ENCODE results near the gene CST7.
"Not testable (repeated sequence)": the region's sequence is repeated elsewhere in the genome, so short reads cannot be mapped to it uniquely, and the experiment has no call there.

Gene CST7

GRCh38 chr20:24929867-24930723, 19.0 kb upstream of the CST7 start:
- not testable (repeated sequence) for DNase-seq (ENCODE audit: low read depth in 4 of 4, low spot score in 1 of 4)

GRCh38 chr20:24930724-24931688, 18.1 kb upstream of the CST7 start:
- DNase-seq (ENCODE audit: low read depth in 4 of 4, low spot score in 1 of 4), result not testable (repeated sequence)

- not testable (repeated sequence) for DNase-seq (ENCODE audit: low read depth in 4 of 4, low spot score in 1 of 4)
These were observed 17.2 kb upstream of the CST7 start for GRCh38 chr20:24931893-24932292.

- DNase-seq (ENCODE audit: low read depth in 4 of 4, low spot score in 1 of 4), result no peak
These were observed 15.7 kb upstream of the CST7 start for GRCh38 chr20:24933266-24933908.

GRCh38 chr20:24934101-24934661, 14.9 kb upstream of the CST7 start:
- DNase-seq (ENCODE audit: low read depth in 4 of 4, low spot score in 1 of 4), result no peak

GRCh38 chr20:24934716-24935115, 14.4 kb upstream of the CST7 start:
- no peak for DNase-seq (ENCODE audit: low read depth in 4 of 4, low spot score in 1 of 4)

GRCh38 chr20:24935140-24935539, 13.9 kb upstream of the CST7 start:
- no peak for DNase-seq (ENCODE audit: low read depth in 4 of 4, low spot score in 1 of 4)

- DNase-seq (ENCODE audit: low read depth in 4 of 4, low spot score in 1 of 4), result no peak
These were observed 13.1 kb upstream of the CST7 start for GRCh38 chr20:24935766-24936525.

GRCh38 chr20:24936526-24937407, 12.3 kb upstream of the CST7 start:
- DNase-seq (ENCODE audit: low read depth in 4 of 4, low spot score in 1 of 4), result no peak

- no peak for DNase-seq (ENCODE audit: low read depth in 4 of 4, low spot score in 1 of 4)
These were observed 11.5 kb upstream of the CST7 start for GRCh38 chr20:24937579-24937978.

GRCh38 chr20:24938498-24938897, 10.6 kb upstream of the CST7 start:
- no peak for DNase-seq (ENCODE audit: low read depth in 4 of 4, low spot score in 1 of 4)

- DNase-seq (ENCODE audit: low read depth in 4 of 4, low spot score in 1 of 4), result no peak
These were observed 10.0 kb upstream of the CST7 start for GRCh38 chr20:24939036-24939435.

GRCh38 chr20:24942679-24943078, 6.4 kb upstream of the CST7 start:
- no peak for DNase-seq (ENCODE audit: low read depth in 4 of 4, low spot score in 1 of 4)

GRCh38 chr20:24943196-24943595, 5.9 kb upstream of the CST7 start:
- no peak for DNase-seq (ENCODE audit: low read depth in 4 of 4, low spot score in 1 of 4)

- DNase-seq (ENCODE audit: low read depth in 4 of 4, low spot score in 1 of 4), result no peak
These were observed 5.3 kb upstream of the CST7 start for GRCh38 chr20:24943731-24944130.

- not testable (repeated sequence) for DNase-seq (ENCODE audit: low read depth in 4 of 4, low spot score in 1 of 4)
These were observed 2.7 kb upstream of the CST7 start for GRCh38 chr20:24946376-24946775.

- not testable (repeated sequence) for DNase-seq (ENCODE audit: low read depth in 4 of 4, low spot score in 1 of 4)
These were observed 602 bp upstream of the CST7 start for GRCh38 chr20:24948396-24948938.

GRCh38 chr20:24949756-24950127, 673 bp downstream of the CST7 start:
- DNase-seq (ENCODE audit: low read depth in 4 of 4, low spot score in 1 of 4), result no peak

All from stimulated activated CD4-positive, alpha-beta T cell treated with anti-CD3 and anti-CD28 coated beads, Interleukin-1b, Interleukin-23, amount 100 ng/mL, for 24 hours (primary cell).